ENCODE measurements around the gene HCFC1R1. TPM values are rescaled to one million over a fixed set of nuclear protein-coding genes. Genes with fewer than 3 reads are reported as not detected.
"Not testable (repeated sequence)": the region's sequence is repeated elsewhere in the genome, so short reads cannot be mapped to it uniquely, and the experiment has no call there.

Gene HCFC1R1
- total and polyA plus RNA-seq, 2 of the 8 experiments (the other 6 are each of a cell fraction or from before 2014, with no cell fraction given): 72.7 to 138 TPM

- not testable (repeated sequence) for H2BK20ac ChIP-seq (ENCODE audit: low read length); H3K4me1 ChIP-seq (replicated peaks in 1 of 4; ENCODE audit: control insufficient read depth in 3 of 4, insufficient read depth in 4 of 4, low read length in 3 of 4); H3K79me1 ChIP-seq (ENCODE audit: low read depth, low read length); H2BK12ac ChIP-seq (ENCODE audit: low read depth, low read length); H2AK5ac ChIP-seq (ENCODE audit: low read depth, low read length); H3K27me3 ChIP-seq (replicated peaks in 1 of 4; ENCODE audit: control insufficient read depth in 3 of 4, extremely low read depth in 1 of 4, insufficient read depth in 3 of 4, low read length in 3 of 4); H2AFZ ChIP-seq (ENCODE audit: low read length); H3K4ac ChIP-seq (replicated peaks; ENCODE audit: insufficient read length, low read depth, low read length); H4K5ac ChIP-seq (ENCODE audit: insufficient read length, low read depth, low read length); H3K79me2 ChIP-seq (ENCODE audit: control insufficient read depth in 1 of 2, insufficient read depth in 2 of 2, low read length in 2 of 2); H3K27ac ChIP-seq (ENCODE audit: low read depth, low read length); H3K4me3 ChIP-seq (ENCODE audit: extremely low read depth in 1 of 4, insufficient read depth in 2 of 4, low read depth in 3 of 4, low read length in 4 of 4); DNase-seq (ENCODE audit: low read depth in 1 of 2, low spot score in 2 of 2); H2BK5ac ChIP-seq (ENCODE audit: low read depth, low read length); H2BK15ac ChIP-seq (ENCODE audit: low read length); H3K18ac ChIP-seq (ENCODE audit: extremely low read depth, low read length); H3K14ac ChIP-seq (ENCODE audit: insufficient read length); H3K36me3 ChIP-seq (ENCODE audit: control insufficient read depth in 2 of 4, insufficient read depth in 4 of 4, low read length in 3 of 4); H2BK120ac ChIP-seq (replicated peaks; ENCODE audit: low read depth, low read length); H3K23ac ChIP-seq (ENCODE audit: insufficient read length); H4K91ac ChIP-seq (replicated peaks; ENCODE audit: insufficient read length, low read length); H3K4me2 ChIP-seq (ENCODE audit: insufficient read depth in 1 of 2, low read depth in 2 of 2, low read length in 2 of 2); H3K23me2 ChIP-seq (ENCODE audit: low read depth, low read length); H3K9me3 ChIP-seq (ENCODE audit: insufficient read depth in 2 of 2, low read depth in 1 of 2, low read length in 1 of 2); H3K56ac ChIP-seq (replicated peaks; ENCODE audit: insufficient read length, low read depth, low read length); H4K8ac ChIP-seq (ENCODE audit: extremely low read depth, insufficient read depth, low read length); H3K9ac ChIP-seq (replicated peaks in 1 of 4; ENCODE audit: extremely low read depth in 1 of 4, low read depth in 3 of 4, low read length in 3 of 4)
- FAIRE-seq: peak; percentile 68
- peaks cover 7 to 21% of the 10 kb centered on the region in 2 experiments for H4K20me1 ChIP-seq (replicated peaks in 1 of 2; ENCODE audit: control insufficient read depth in 1 of 2, insufficient read depth in 2 of 2, low read length in 2 of 2)
- ChIA-PET CTCF (ENCODE audit: partially characterized antibody) (interaction anchor here (7.4 kb wide), 1 partner anchor 21 kb away, joined by 117 read pairs; no protein-coding TSS in a partner anchor), POLR2A (ENCODE audit: partially characterized antibody) (interaction anchor here (1.4 to 6.1 kb wide), 3 partner anchors 14 to 83 kb away, joined by 3 to 94 read pairs (median 4); partner anchors contain the start of gene PAQR4)
- 91% methylated on average over 11 of the region's 12 CpGs; no CpG with 5 or more reads in 1 of the 2 experiments for WGBS, 2 experiments (ENCODE audit: extremely low coverage in 1 of 2, insufficient coverage in 1 of 2, insufficient read length in 1 of 2, insufficient replicate concordance in 2 of 2, low coverage in 1 of 2, low lambda C conversion rate in 2 of 2, missing lambda C conversion rate in 1 of 2)
Measured at GRCh38 chr16:3052571-3053329, 29.0 kb upstream of the HCFC1R1 start.

All from H1 (cell line).